GM12865 (cell line): ENCODE results near the gene SETMAR.
"Not testable (repeated sequence)": the region's sequence is repeated elsewhere in the genome, so short reads cannot be mapped to it uniquely, and the experiment has no call there.

ENCODE experiments used
- DNase-seq: peaks from one replicate; pipeline ENCODE4 v3.0.0; 2010; ENCODE audit warnings: low read depth
- H3K4me3 ChIP-seq: 2 replicates; pipeline ENCODE4 v1.5.1; 2011; ENCODE audit warnings: mild to moderate bottlenecking, low read depth, low read length, control low read depth
- CTCF ChIP-seq: IDR thresholded peaks from 2 replicates; pipeline ENCODE4 v1.5.1; 2011; ENCODE audit warnings: low read length, control low read depth, low read depth, inconsistent platforms; ENCODE audit not compliant: insufficient read depth; ENCODE audit errors: missing control alignments

Gene SETMAR

GRCh38 chr3:4281991-4282390 lies 21.2 kb upstream of the SETMAR start:
- TF ChIP-seq CTCF = no peak

GRCh38 chr3:4284865-4285264 lies 18.3 kb upstream of the SETMAR start:
- no peak for DNase-seq
- H3K4me3 ChIP-seq = no peak overlapping the region
- no peak for TF ChIP-seq CTCF

More at GRCh38 chr3:4281991-4282390, 21.2 kb upstream of the SETMAR start:
- no peak overlapping the region for H3K4me3 ChIP-seq
- no peak for DNase-seq

GRCh38 chr3:4289044-4289443 lies 14.1 kb upstream of the SETMAR start:
- no peak for DNase-seq
- H3K4me3 ChIP-seq = no peak overlapping the region
- TF ChIP-seq CTCF = no peak

GRCh38 chr3:4290272-4290893 lies 12.8 kb upstream of the SETMAR start:
- H3K4me3 ChIP-seq = no peak overlapping the region
- TF ChIP-seq CTCF = peak; percentile 82
- peak; percentile 57 for DNase-seq

- H3K4me3 ChIP-seq = no peak overlapping the region
- no peak for TF ChIP-seq CTCF
- DNase-seq = no peak
These were observed 10.9 kb upstream of the SETMAR start for GRCh38 chr3:4292301-4292700.

- no peak for TF ChIP-seq CTCF
- DNase-seq = no peak
- no peak overlapping the region for H3K4me3 ChIP-seq
These were observed 8.4 kb upstream of the SETMAR start for GRCh38 chr3:4294616-4295327.

GRCh38 chr3:4296454-4296853 lies 6.7 kb upstream of the SETMAR start:
- H3K4me3 ChIP-seq, DNase-seq: not testable (repeated sequence)
